ENCODE results near the gene SUMF2. TPM values are rescaled to one million over a fixed set of nuclear protein-coding genes. Genes with fewer than 3 reads are reported as not detected.
"Not testable (repeated sequence)": the region's sequence is repeated elsewhere in the genome, so short reads cannot be mapped to it uniquely, and the experiment has no call there.

Gene SUMF2
- total RNA-seq, 4 donors from 2014 or later: 61.2 to 110 (median 86.5) TPM

DNA sequence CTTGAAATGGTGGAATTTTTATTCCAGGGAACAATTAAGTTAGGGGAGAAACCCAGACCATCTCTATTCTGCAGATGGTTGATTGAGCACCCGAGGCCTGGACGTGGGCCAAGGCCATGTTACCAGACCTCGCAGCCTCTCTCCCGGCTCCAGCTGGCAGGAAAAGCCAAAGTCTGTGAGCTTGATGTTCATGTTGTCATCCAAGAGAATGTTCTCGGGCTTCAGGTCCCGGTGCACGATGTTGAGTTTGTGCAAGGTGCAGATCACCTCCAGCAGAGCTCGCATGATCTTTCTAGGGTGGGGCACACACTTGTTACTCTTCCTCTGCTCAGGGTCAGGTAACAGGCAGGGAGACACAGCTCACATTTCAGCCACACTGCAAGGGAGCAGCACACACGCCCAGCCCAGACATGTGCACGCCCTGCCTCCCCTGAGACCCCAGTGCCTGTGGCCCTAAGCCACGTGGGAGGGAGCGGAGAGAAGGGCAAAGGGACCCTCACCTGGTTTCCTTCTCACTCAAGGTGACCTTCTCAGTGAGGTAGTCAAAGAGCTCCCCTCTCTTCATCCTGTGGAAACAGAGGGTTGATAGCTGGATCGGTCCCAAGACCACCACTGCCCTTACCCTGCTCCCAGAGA is 19.2 kb downstream of the SUMF2 start:
- Histone ChIP-seq H3K9me3 (no peaks in the 10 kb centered on the region), H3K4me1 (peaks cover 0 to 5% of the 10 kb centered on the region in 2 donors), H3K36me3 (no peaks in the 10 kb centered on the region), H3K27me3 (no peaks in the 10 kb centered on the region), H3K4me3 (no peak overlapping the region), H3K27ac (no peak overlapping the region)
- intact Hi-C loops (cut with DNase I; ENCODE audit: low total_unique reads): no loop called here
- no peak for DNase-seq
- TF ChIP-seq POLR2A (IDR thresholded peaks at IDR 0.05): no peak
- TF ChIP-seq, protein P1, sequence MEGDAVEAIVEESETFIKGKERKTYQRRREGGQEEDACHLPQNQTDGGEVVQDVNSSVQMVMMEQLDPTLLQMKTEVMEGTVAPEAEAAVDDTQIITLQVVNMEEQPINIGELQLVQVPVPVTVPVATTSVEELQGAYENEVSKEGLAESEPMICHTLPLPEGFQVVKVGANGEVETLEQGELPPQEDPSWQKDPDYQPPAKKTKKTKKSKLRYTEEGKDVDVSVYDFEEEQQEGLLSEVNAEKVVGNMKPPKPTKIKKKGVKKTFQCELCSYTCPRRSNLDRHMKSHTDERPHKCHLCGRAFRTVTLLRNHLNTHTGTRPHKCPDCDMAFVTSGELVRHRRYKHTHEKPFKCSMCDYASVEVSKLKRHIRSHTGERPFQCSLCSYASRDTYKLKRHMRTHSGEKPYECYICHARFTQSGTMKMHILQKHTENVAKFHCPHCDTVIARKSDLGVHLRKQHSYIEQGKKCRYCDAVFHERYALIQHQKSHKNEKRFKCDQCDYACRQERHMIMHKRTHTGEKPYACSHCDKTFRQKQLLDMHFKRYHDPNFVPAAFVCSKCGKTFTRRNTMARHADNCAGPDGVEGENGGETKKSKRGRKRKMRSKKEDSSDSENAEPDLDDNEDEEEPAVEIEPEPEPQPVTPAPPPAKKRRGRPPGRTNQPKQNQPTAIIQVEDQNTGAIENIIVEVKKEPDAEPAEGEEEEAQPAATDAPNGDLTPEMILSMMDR (IDR thresholded peaks at IDR 0.05): no peak

DNA sequence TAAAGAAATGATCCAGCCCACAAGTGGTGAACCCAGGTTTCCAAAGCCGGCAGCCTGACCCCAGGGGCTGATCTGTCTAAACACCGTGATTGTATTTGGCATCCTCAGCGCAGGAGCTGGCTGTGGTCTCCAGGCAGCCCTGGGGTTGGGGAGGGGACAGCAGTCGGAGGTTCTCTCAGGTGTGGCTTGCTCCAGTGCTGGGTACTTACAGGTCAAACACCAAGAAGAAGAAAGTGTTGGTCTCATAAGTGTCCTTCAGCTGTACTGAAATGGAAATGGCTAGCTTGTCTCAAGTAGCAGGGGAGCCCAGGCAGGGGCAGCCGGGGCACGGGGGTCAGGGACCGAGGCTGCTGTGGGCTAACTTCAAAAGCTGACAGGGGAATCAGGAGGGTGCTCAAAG is 22.7 kb downstream of the SUMF2 start:
- TF ChIP-seq, protein P1 (IDR thresholded peaks at IDR 0.05): no peak
- TF ChIP-seq POLR2A (IDR thresholded peaks at IDR 0.05): no peak
- no peak for DNase-seq
- Histone ChIP-seq H3K36me3 (no peaks in the 10 kb centered on the region), H3K9me3 (no peaks in the 10 kb centered on the region), H3K4me3 (no peak overlapping the region), H3K4me1 (no peaks in the 10 kb centered on the region), H3K27me3 (no peaks in the 10 kb centered on the region), H3K27ac (no peak overlapping the region)
- intact Hi-C loops (cut with DNase I; ENCODE audit: low total_unique reads): no loop called here

DNA sequence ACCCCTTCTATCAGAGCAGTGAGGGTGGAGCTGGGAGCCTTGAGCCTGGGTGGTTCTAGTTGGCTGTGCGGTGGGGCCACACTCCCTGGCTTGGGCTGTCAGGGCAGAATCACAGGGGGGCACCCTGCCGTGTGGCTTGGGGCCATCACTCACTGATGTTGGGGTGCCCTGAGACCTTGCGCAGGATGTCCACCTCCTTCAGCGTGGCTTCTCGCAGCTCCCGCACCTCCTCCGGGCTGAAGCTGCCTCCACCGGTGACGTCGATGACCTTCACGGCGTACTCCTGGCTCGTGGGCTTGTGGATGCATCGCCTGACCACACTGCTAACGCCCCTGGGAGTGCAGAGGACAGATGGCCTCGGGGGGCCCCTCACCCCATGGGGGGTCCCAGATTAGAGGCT is 23.4 kb downstream of the SUMF2 start:
- no peak overlapping the region for H3K4me3 ChIP-seq
- intact Hi-C loops (cut with DNase I; ENCODE audit: low total_unique reads): no loop called here
- TF ChIP-seq, protein P1 (IDR thresholded peaks at IDR 0.05): no peak
- TF ChIP-seq POLR2A (IDR thresholded peaks at IDR 0.05): no peak
- H3K36me3 ChIP-seq: no peaks in the 10 kb centered on the region
- DNase-seq: no peak
- no peak overlapping the region for H3K27ac ChIP-seq
- H3K4me1 ChIP-seq: peaks cover 0 to 3% of the 10 kb centered on the region in 2 donors
- H3K27me3 ChIP-seq: no peaks in the 10 kb centered on the region
- no peaks in the 10 kb centered on the region for H3K9me3 ChIP-seq

DNA sequence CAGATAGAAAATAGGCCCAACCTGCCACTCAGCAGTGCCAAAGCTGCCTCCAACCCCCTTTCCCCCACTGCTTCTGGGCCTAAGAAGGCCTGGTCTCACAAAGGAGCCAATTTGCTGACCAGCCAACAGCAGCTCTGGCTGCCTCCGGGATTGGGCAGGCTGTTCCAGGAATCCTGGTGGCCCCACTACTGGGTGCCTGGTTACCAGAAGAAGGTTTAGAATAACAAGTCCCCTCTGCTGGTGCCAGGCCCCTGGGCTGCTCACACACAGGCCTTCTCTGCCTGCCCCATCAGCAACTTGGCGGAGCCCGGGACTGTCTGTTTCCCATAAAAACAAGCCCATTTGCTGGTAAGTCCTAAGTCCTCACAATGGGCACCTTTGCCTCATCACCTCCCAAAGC is 27.5 kb downstream of the SUMF2 start:
- Histone ChIP-seq H3K4me3 (no peak overlapping the region), H3K4me1 (peaks cover 0 to 7% of the 10 kb centered on the region in 2 donors), H3K9me3 (no peaks in the 10 kb centered on the region), H3K36me3 (no peaks in the 10 kb centered on the region), H3K27me3 (no peaks in the 10 kb centered on the region), H3K27ac (peak overlapping the region; percentile 63 to 72)
- intact Hi-C loops (cut with DNase I; ENCODE audit: low total_unique reads): no loop called here
- no peak for DNase-seq
- TF ChIP-seq, protein P1 (IDR thresholded peaks at IDR 0.05): no peak
- no peak for TF ChIP-seq POLR2A (IDR thresholded peaks at IDR 0.05)

GRCh38 chr7:56092388-56092787 is 28.3 kb downstream of the SUMF2 start:
- H3K9me3 ChIP-seq; H3K36me3 ChIP-seq; H3K4me3 ChIP-seq; H3K4me1 ChIP-seq; intact Hi-C loops (cut with DNase I; ENCODE audit: low total_unique reads); DNase-seq; H3K27me3 ChIP-seq: not testable (repeated sequence)
- H3K27ac ChIP-seq: peak overlapping the region; percentile 63 to 72
